HEK293 (cell line): ENCODE measurements around the gene TUBG2.
A peak's percentile ranks its signal among the peaks of the same experiment; 100 is the strongest.

ENCODE experiments used
- CTCF ChIA-PET: fragments of 350-600 bp; formaldehyde crosslinking; extraction: SDS; loops from one replicate; lab custom pipeline; 2021; ENCODE audit warnings: antibody characterized with exemption; lab: Yijun Ruan, JAX
- POLR2A ChIA-PET: fragments of 300-600 bp; formaldehyde crosslinking; extraction: SDS; loops from one replicate; lab custom pipeline; 2020; ENCODE audit warnings: antibody characterized with exemption, inconsistent platforms; lab: Yijun Ruan, JAX
- H3K27ac ChIP-seq: fragments of 200-500 bp; sonication (Bioruptor generic); 2 replicates; pipeline ENCODE4 v1.5.1; 2014; ENCODE audit warnings: low read depth, low read length, control low read depth, inconsistent platforms; ENCODE audit errors: extremely low read depth
- H3K36me3 ChIP-seq, 2 experiments: fragments of 200-500 bp in 1 of 2; sonication (Bioruptor generic) in 1 of 2; 1 replicate in 1 of 2; 2 replicates in 1 of 2; pipeline ENCODE4 v1.5.1; 2014 to 2017; ENCODE audit warnings: inconsistent platforms in 2 of 2, low read length in 2 of 2; ENCODE audit not compliant: control insufficient read depth in 2 of 2, insufficient read depth in 1 of 2
- H3K4me1 ChIP-seq: fragments of 200-500 bp; sonication (Bioruptor generic); 2 replicates; pipeline ENCODE4 v1.5.1; 2014; ENCODE audit warnings: mild to moderate bottlenecking, low read length, inconsistent platforms; ENCODE audit not compliant: control insufficient read depth, insufficient read depth
- H3K4me3 ChIP-seq: 2 replicates; pipeline ENCODE4 v1.5.1; 2011; ENCODE audit warnings: low read depth, mild to moderate bottlenecking, control low read depth, low read length, moderate library complexity
- H3K9me3 ChIP-seq: fragments of 200-500 bp; sonication (Bioruptor generic); 2 replicates; pipeline ENCODE4 v1.5.1; 2014; ENCODE audit warnings: low read depth, low read length, inconsistent platforms; ENCODE audit not compliant: control insufficient read depth, insufficient read depth
- EGR2 ChIP-seq: fragments of 450-650 bp; formaldehyde crosslinking; IDR thresholded peaks from 2 replicates; pipeline ENCODE4 v1.5.1; 2016; ENCODE audit warnings: low read depth, missing biosample characterization, missing genetic modification characterization
- GLIS2 ChIP-seq: fragments of 450-650 bp; formaldehyde crosslinking; IDR thresholded peaks from 2 replicates; pipeline ENCODE4 v1.5.1; 2016; ENCODE audit warnings: missing biosample characterization, missing genetic modification characterization
- KLF17 ChIP-seq: fragments of 450-650 bp; formaldehyde crosslinking; IDR thresholded peaks from 2 replicates; pipeline ENCODE4 v1.5.1; 2016; ENCODE audit warnings: missing biosample characterization, missing genetic modification characterization
- KLF8 ChIP-seq: fragments of 450-650 bp; formaldehyde crosslinking; IDR thresholded peaks from 2 replicates; pipeline ENCODE4 v1.5.1; 2016; ENCODE audit warnings: missing biosample characterization, missing genetic modification characterization
- OSR2 ChIP-seq: fragments of 450-650 bp; formaldehyde crosslinking; IDR thresholded peaks from 2 replicates; pipeline ENCODE4 v1.5.1; 2016; ENCODE audit warnings: missing biosample characterization, missing genetic modification characterization
- PRDM2 ChIP-seq: fragments of 450-650 bp; formaldehyde crosslinking; IDR thresholded peaks from 2 replicates; pipeline ENCODE4 v1.5.1; 2016; ENCODE audit warnings: missing biosample characterization, missing genetic modification characterization, borderline replicate concordance
- RBAK ChIP-seq: fragments of 450-650 bp; formaldehyde crosslinking; IDR thresholded peaks from 2 replicates; pipeline ENCODE4 v1.5.1; 2016; ENCODE audit warnings: missing biosample characterization, missing genetic modification characterization
- SP2 ChIP-seq: fragments of 450-650 bp; formaldehyde crosslinking; IDR thresholded peaks from 2 replicates; pipeline ENCODE4 v1.5.1; 2016; ENCODE audit warnings: missing biosample characterization, missing genetic modification characterization
- YY1 ChIP-seq: fragments of 450-650 bp; formaldehyde crosslinking; IDR thresholded peaks from 2 replicates; pipeline ENCODE4 v1.5.1; 2018; ENCODE audit warnings: missing biosample characterization, missing genetic modification characterization
- ZBTB20 ChIP-seq: fragments of 450-650 bp; formaldehyde crosslinking; IDR thresholded peaks from 2 replicates; pipeline ENCODE4 v1.5.1; 2016; ENCODE audit warnings: missing biosample characterization, missing genetic modification characterization
- ZBTB26 ChIP-seq: fragments of 450-650 bp; formaldehyde crosslinking; optimal IDR thresholded peaks from 2 replicates; pipeline ENCODE3; 2016; ENCODE audit warnings: missing biosample characterization, mild to moderate bottlenecking, missing genetic modification characterization
- ZBTB44 ChIP-seq: fragments of 450-650 bp; IDR thresholded peaks from 2 replicates; pipeline ENCODE4 v1.5.1; 2018; ENCODE audit warnings: missing biosample characterization, mild to moderate bottlenecking, missing genetic modification characterization
- ZBTB6 ChIP-seq: fragments of 450-650 bp; formaldehyde crosslinking; IDR thresholded peaks from 2 replicates; pipeline ENCODE4 v1.5.1; 2017; ENCODE audit warnings: missing biosample characterization, missing genetic modification characterization
- ZBTB7A ChIP-seq: fragments of 450-650 bp; formaldehyde crosslinking; IDR thresholded peaks from 2 replicates; pipeline ENCODE4 v1.5.1; 2016; ENCODE audit warnings: low read depth, missing biosample characterization, missing genetic modification characterization
- ZBTB8A ChIP-seq: fragments of 450-650 bp; formaldehyde crosslinking; IDR thresholded peaks from 2 replicates; pipeline ENCODE4 v1.5.1; 2016; ENCODE audit warnings: missing biosample characterization, missing genetic modification characterization
- ZFP69B ChIP-seq: fragments of 450-650 bp; formaldehyde crosslinking; IDR thresholded peaks from 2 replicates; pipeline ENCODE4 v1.5.1; 2016; ENCODE audit warnings: missing biosample characterization, missing genetic modification characterization
- ZIC2 ChIP-seq: fragments of 450-650 bp; formaldehyde crosslinking; IDR thresholded peaks from 2 replicates; pipeline ENCODE4 v1.5.1; 2016; ENCODE audit warnings: missing biosample characterization, missing genetic modification characterization
- ZNF341 ChIP-seq: fragments of 450-650 bp; formaldehyde crosslinking; IDR thresholded peaks from 2 replicates; pipeline ENCODE4; 2016; ENCODE audit warnings: low read depth, missing biosample characterization, missing genetic modification characterization
- ZNF510 ChIP-seq: fragments of 450-650 bp; formaldehyde crosslinking; IDR thresholded peaks from 2 replicates; pipeline ENCODE4 v1.5.1; 2018; ENCODE audit warnings: mild to moderate bottlenecking, missing genetic modification characterization, missing biosample characterization; ENCODE audit not compliant: insufficient replicate concordance
- ZNF555 ChIP-seq: fragments of 450-650 bp; formaldehyde crosslinking; conservative IDR thresholded peaks from 2 replicates; pipeline ENCODE4 v1.5.1; 2017; ENCODE audit warnings: missing biosample characterization, mild to moderate bottlenecking, missing genetic modification characterization, inconsistent platforms
- ZNF561 ChIP-seq: fragments of 450-650 bp; IDR thresholded peaks from 2 replicates; pipeline ENCODE4 v1.5.1; 2018; ENCODE audit warnings: missing biosample characterization, missing genetic modification characterization, borderline replicate concordance
- ZNF677 ChIP-seq: fragments of 450-650 bp; IDR thresholded peaks from 2 replicates; pipeline ENCODE4 v1.5.0; 2018; ENCODE audit warnings: missing biosample characterization, mild to moderate bottlenecking, missing genetic modification characterization, moderate library complexity
- ZNF792 ChIP-seq: fragments of 450-650 bp; formaldehyde crosslinking; IDR thresholded peaks from 2 replicates; pipeline ENCODE4 v1.5.1; 2016; ENCODE audit warnings: missing biosample characterization, missing genetic modification characterization
- ZSCAN5A ChIP-seq: fragments of 450-650 bp; formaldehyde crosslinking; IDR thresholded peaks from 2 replicates; pipeline ENCODE4 v1.5.1; 2016; ENCODE audit warnings: missing biosample characterization, missing genetic modification characterization

The TUBG2 gene

GRCh38 chr17:42679492-42680330 lies 20.6 kb downstream of the TUBG2 start:
- POLR2A ChIA-PET, result interaction anchor here (0.5 to 6.1 kb wide), 4 partner anchors 19 to 154 kb away, joined by 3 to 56 read pairs (median 12); partner anchors contain the start of genes PSME3, RETREG3 and TUBG1
- no peaks in the 10 kb centered on the region for H3K36me3 ChIP-seq
- H3K27ac ChIP-seq, result peak overlapping the region; percentile 92
- no peaks in the 10 kb centered on the region for H3K9me3 ChIP-seq
- peak overlapping the region; percentile 22 for H3K4me3 ChIP-seq
- CTCF ChIA-PET, result interaction anchor here (0.6 to 3.2 kb wide), 21 partner anchors 11 to 145 kb away, joined by 3 to 53 read pairs (median 4); partner anchors contain the start of genes BECN1, PSMC3IP, RETREG3 and TUBG1
- H3K4me1 ChIP-seq, result peaks cover 24% of the 10 kb centered on the region
- TF ChIP-seq ZFP69B (peak; percentile 68; the same call in 1 of the 2 replicates), ZNF561 (tag by site-specific recombination) (peak; percentile 68), ZBTB6 (tag by site-specific recombination) (0 out of 2 replicates have a peak, but pooled peaks have one; percentile 26), ZBTB7A (tag by site-specific recombination) (no peak), ZIC2 (peak; percentile 87), ZBTB8A (tag by site-specific recombination) (peak; percentile 90), ZNF677 (tag by site-specific recombination) (peak; percentile 2; the same call in 1 of the 2 replicates), ZNF510 (tag by site-specific recombination) (no peak), ZNF555 (tag by site-specific recombination) (no peak), ZBTB44 (tag by site-specific recombination) (peak; percentile 40; the same call in 1 of the 2 replicates), ZNF341 (peak; percentile 56), ZBTB20 (tag by site-specific recombination) (peak; percentile 87), KLF17 (tag by site-specific recombination) (peak; percentile 76), OSR2 (tag by site-specific recombination) (peak; percentile 53), ZSCAN5A (tag by site-specific recombination) (0 out of 2 replicates have a peak, but pooled peaks have one; percentile 65), RBAK (tag by site-specific recombination) (no peak), SP2 (tag by site-specific recombination) (peak; percentile 72), ZNF792 (tag by site-specific recombination) (peak; percentile 77; the same call in 1 of the 2 replicates), EGR2 (tag by site-specific recombination) (peak; percentile 80), KLF8 (tag by site-specific recombination) (peak; percentile 85; the same call in 1 of the 2 replicates), YY1 (tag by site-specific recombination) (peak; percentile 69), ZBTB26 (tag by site-specific recombination) (peak; percentile 87), PRDM2 (tag by site-specific recombination) (no peak), GLIS2 (tag by site-specific recombination) (peak; percentile 85)
